ENCODE data around the gene PADI3.

DNA sequence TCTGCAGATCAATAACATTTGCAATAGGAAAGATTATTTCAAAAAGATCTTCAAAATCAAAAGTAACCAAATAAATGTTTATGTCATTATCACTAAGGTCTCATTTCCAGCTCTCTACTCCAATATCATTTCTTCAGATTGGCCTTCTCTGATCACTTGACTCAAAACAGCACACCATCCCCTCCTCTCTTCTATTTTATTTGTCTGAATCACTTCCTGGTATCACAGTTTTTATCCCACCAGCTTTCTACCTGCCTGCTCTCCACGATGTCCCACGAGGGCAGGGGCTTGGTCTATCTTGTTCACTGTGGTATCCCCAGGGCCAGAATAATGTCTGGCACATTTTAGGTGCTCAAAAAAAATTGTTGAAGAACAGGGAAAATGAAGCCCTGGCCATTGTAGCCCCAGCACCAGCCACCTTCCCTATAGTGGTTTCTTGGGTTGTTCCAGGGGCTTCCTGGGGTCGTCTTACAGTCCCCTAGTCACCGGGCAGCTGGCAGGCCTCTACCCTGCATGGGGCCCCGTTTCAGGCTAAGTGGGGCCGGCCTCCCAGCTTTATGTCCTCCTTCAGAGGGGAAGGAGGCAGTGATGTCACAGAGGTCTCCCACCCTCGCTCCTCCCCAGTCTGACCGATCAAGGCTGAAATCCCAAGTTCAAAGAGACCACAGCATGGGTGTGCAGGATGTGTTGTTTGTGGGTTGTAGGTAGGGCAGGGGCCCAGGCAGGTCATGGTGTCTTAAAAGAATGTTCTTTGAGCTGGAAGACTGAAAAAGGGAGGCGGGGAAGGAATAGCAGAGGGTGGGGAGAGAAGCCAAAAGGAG, 47.5 kb upstream of the PADI3 start:
- TF ChIP-seq, protein P1, sequence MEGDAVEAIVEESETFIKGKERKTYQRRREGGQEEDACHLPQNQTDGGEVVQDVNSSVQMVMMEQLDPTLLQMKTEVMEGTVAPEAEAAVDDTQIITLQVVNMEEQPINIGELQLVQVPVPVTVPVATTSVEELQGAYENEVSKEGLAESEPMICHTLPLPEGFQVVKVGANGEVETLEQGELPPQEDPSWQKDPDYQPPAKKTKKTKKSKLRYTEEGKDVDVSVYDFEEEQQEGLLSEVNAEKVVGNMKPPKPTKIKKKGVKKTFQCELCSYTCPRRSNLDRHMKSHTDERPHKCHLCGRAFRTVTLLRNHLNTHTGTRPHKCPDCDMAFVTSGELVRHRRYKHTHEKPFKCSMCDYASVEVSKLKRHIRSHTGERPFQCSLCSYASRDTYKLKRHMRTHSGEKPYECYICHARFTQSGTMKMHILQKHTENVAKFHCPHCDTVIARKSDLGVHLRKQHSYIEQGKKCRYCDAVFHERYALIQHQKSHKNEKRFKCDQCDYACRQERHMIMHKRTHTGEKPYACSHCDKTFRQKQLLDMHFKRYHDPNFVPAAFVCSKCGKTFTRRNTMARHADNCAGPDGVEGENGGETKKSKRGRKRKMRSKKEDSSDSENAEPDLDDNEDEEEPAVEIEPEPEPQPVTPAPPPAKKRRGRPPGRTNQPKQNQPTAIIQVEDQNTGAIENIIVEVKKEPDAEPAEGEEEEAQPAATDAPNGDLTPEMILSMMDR (IDR thresholded peaks at IDR 0.05) = no peak
- no peak for TF ChIP-seq POLR2A (IDR thresholded peaks at IDR 0.05)

All from body of pancreas (tissue), 4 donors.